ENCODE results near the gene NPFFR1. TPM values are rescaled to one million over a fixed set of nuclear protein-coding genes. Genes with fewer than 3 reads are reported as not detected.

The NPFFR1 gene
- total RNA-seq, 1 experiment from 2014 or later, result 0.02 TPM

- ChIA-PET POLR2A (ENCODE audit: low non-redundant PET) (no interaction called here), CTCF (interaction anchor here (0.9 kb wide), 1 partner anchor 63 kb away, joined by 4 read pairs; no protein-coding TSS in a partner anchor)
- H3K9me3 ChIP-seq (ENCODE audit: low read depth, low read length, poor library complexity, severe bottlenecking), result no peaks in the 10 kb centered on the region
- no peak overlapping the region for H3K27ac ChIP-seq (ENCODE audit: low read depth, low read length, poor library complexity, severe bottlenecking)
- no peaks in the 10 kb centered on the region for H3K27me3 ChIP-seq (replicated peaks; ENCODE audit: insufficient read depth, low read depth, low read length, poor library complexity)
- no peak overlapping the region for H3K4me3 ChIP-seq (ENCODE audit: low read depth, low read length, poor library complexity, severe bottlenecking)
- intact Hi-C loops (cut with micrococcal nuclease; ENCODE audit: unreplicated experiment), result no loop called here
- no peak for DNase-seq (ENCODE audit: low spot score)
- BruUV-seq (replicated peaks), result no TSS peak
- H3K36me3 ChIP-seq (ENCODE audit: insufficient read depth, low read length, poor library complexity, severe bottlenecking), result no peaks in the 10 kb centered on the region
- TF ChIP-seq EZH2 (IDR thresholded peaks at IDR 0.05; ENCODE audit: borderline replicate concordance, low read depth, low read length, poor library complexity, severe bottlenecking), result no peak
- H3K4me1 ChIP-seq (ENCODE audit: insufficient read depth, low read length, poor library complexity, severe bottlenecking), result peaks cover 4% of the 10 kb centered on the region
These were observed 1.0 kb upstream of the NPFFR1 start for GRCh38 chr10:70284542-70285475.

GRCh38 chr10:70283071-70283444 lies 746 bp downstream of the NPFFR1 start:
- no peaks in the 10 kb centered on the region for H3K27me3 ChIP-seq (replicated peaks; ENCODE audit: insufficient read depth, low read depth, low read length, poor library complexity)
- CTCF ChIA-PET, result no interaction called here

GRCh38 chr10:70281609-70282008 lies 2.2 kb downstream of the NPFFR1 start:
- no peak for DNase-seq (ENCODE audit: low spot score)
- ChIA-PET CTCF (no interaction called here), POLR2A (ENCODE audit: low non-redundant PET) (interaction anchor here (0.7 kb wide), 1 partner anchor 65 kb away, joined by 5 read pairs; no protein-coding TSS in a partner anchor)
- H3K9me3 ChIP-seq (ENCODE audit: low read depth, low read length, poor library complexity, severe bottlenecking), result no peaks in the 10 kb centered on the region
- no peak overlapping the region for H3K27ac ChIP-seq (ENCODE audit: low read depth, low read length, poor library complexity, severe bottlenecking)
- intact Hi-C loops (cut with micrococcal nuclease; ENCODE audit: unreplicated experiment), result no loop called here
- H3K4me1 ChIP-seq (ENCODE audit: insufficient read depth, low read length, poor library complexity, severe bottlenecking), result peaks cover 4% of the 10 kb centered on the region
- H3K27me3 ChIP-seq (replicated peaks; ENCODE audit: insufficient read depth, low read depth, low read length, poor library complexity), result no peaks in the 10 kb centered on the region
- no TSS peak for BruUV-seq (replicated peaks)
- no peaks in the 10 kb centered on the region for H3K36me3 ChIP-seq (ENCODE audit: insufficient read depth, low read length, poor library complexity, severe bottlenecking)
- H3K4me3 ChIP-seq (ENCODE audit: low read depth, low read length, poor library complexity, severe bottlenecking), result no peak overlapping the region
- TF ChIP-seq CTCF (conservative IDR thresholded peaks at IDR 0.05; ENCODE audit: low read depth, low read length), result no peak
- TF ChIP-seq EZH2 (IDR thresholded peaks at IDR 0.05; ENCODE audit: borderline replicate concordance, low read depth, low read length, poor library complexity, severe bottlenecking), result no peak

More at GRCh38 chr10:70283071-70283444, 746 bp downstream of the NPFFR1 start:
- no TSS peak for BruUV-seq (replicated peaks)
- no peak for DNase-seq (ENCODE audit: low spot score)
- TF ChIP-seq CTCF (conservative IDR thresholded peaks at IDR 0.05; ENCODE audit: low read depth, low read length) (no peak), EZH2 (IDR thresholded peaks at IDR 0.05; ENCODE audit: borderline replicate concordance, low read depth, low read length, poor library complexity, severe bottlenecking) (no peak)
- Histone ChIP-seq H3K9me3 (ENCODE audit: low read depth, low read length, poor library complexity, severe bottlenecking) (no peaks in the 10 kb centered on the region), H3K4me3 (ENCODE audit: low read depth, low read length, poor library complexity, severe bottlenecking) (no peak overlapping the region), H3K4me1 (ENCODE audit: insufficient read depth, low read length, poor library complexity, severe bottlenecking) (peaks cover 4% of the 10 kb centered on the region), H3K36me3 (ENCODE audit: insufficient read depth, low read length, poor library complexity, severe bottlenecking) (no peaks in the 10 kb centered on the region), H3K27ac (ENCODE audit: low read depth, low read length, poor library complexity, severe bottlenecking) (no peak overlapping the region)
- POLR2A ChIA-PET (ENCODE audit: low non-redundant PET), result no interaction called here
- intact Hi-C loops (cut with micrococcal nuclease; ENCODE audit: unreplicated experiment), result no loop called here
